ENCODE measurements around the gene CILP2. TPM values are rescaled to one million over a fixed set of nuclear protein-coding genes. Genes with fewer than 3 reads are reported as not detected.

The CILP2 gene, protein sequence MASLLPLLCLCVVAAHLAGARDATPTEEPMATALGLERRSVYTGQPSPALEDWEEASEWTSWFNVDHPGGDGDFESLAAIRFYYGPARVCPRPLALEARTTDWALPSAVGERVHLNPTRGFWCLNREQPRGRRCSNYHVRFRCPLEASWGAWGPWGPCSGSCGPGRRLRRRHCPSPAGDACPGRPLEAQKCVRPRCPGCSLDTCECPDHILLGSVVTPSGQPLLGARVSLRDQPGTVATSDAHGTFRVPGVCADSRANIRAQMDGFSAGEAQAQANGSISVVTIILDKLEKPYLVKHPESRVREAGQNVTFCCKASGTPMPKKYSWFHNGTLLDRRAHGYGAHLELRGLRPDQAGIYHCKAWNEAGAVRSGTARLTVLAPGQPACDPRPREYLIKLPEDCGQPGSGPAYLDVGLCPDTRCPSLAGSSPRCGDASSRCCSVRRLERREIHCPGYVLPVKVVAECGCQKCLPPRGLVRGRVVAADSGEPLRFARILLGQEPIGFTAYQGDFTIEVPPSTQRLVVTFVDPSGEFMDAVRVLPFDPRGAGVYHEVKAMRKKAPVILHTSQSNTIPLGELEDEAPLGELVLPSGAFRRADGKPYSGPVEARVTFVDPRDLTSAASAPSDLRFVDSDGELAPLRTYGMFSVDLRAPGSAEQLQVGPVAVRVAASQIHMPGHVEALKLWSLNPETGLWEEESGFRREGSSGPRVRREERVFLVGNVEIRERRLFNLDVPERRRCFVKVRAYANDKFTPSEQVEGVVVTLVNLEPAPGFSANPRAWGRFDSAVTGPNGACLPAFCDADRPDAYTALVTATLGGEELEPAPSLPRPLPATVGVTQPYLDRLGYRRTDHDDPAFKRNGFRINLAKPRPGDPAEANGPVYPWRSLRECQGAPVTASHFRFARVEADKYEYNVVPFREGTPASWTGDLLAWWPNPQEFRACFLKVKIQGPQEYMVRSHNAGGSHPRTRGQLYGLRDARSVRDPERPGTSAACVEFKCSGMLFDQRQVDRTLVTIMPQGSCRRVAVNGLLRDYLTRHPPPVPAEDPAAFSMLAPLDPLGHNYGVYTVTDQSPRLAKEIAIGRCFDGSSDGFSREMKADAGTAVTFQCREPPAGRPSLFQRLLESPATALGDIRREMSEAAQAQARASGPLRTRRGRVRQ
- total RNA-seq = 1.1 TPM

DNA sequence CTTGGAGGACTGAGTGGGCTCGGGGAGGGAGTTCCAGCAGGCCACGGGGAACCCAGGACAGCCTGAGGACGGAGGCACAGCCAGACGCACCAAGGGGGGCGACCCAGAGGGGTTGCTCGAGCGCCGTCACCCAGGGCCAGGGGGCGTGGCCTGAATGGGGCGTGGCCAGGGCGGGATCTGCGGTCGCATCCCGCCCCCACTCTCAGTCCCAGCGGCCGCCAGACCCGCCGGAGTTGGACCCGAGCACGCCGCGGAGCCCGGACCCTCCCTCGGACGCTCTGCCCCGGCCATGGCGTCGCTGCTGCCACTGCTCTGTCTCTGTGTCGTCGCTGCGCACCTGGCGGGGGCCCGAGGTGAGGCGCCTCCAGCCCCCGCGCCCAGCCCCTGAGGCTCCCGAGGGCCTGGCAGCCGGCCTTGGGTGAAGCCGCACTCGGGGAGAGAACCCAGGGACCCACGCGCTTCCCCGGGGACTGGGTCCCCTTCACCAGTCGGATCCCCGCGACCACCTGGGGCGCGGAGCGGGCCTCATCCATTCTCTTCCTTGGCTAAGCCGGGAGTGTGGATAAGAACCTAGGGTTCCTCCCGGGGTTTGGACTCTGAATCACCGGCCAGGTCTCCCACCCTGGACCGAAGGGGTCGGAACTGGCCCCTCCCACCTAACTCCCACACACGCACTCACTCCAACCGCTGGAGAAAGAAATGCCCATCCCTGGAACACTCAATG is at the start of gene CILP2:
CILP2 (plus strand) TSS at position 205 of the 724 bp plus-strand sequence; CDS start at position 290, 85 bp downstream.

DNA sequence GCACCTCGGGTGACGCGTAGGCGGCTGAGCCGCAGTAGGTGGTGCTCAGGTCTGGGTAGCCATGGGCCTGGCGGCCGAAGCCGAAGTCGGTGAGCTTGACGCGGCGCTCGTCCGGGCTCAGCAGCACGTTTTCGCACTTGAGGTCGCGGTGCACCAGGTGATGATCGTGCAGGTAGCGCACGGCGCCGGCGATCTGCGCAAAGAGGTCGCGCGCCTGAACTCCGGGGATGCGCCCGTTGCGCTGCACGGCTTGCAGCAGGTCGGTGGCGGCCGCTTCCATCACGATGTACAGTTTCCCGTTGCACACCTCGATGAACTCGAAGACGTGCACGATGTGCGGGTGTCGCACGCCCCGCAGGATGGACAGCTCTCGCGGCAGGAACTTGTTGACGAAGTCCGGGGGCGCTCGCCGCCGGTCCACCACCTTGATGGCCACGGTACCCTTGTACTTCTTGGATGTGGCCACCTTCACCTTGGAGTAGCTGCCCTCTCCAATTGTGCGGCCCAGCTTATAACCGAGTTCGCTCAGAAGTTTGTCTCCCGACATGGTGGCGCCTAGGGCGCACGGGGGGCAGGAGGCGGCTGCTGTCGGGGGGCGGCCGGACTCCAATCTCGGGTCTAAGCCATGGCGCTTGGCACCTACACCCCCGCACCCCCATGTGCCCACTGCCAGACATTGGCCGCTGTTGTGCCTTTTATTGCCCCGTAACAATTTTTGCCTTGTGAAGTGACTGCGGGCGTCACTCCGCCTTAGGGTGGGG is 23.0 kb upstream of the CILP2 start, which contains the start of gene TSSK6:
TSSK6 (minus strand) TSS at position 668 of the 761 bp plus-strand sequence; CDS start at position 547, 121 bp downstream.

DNA sequence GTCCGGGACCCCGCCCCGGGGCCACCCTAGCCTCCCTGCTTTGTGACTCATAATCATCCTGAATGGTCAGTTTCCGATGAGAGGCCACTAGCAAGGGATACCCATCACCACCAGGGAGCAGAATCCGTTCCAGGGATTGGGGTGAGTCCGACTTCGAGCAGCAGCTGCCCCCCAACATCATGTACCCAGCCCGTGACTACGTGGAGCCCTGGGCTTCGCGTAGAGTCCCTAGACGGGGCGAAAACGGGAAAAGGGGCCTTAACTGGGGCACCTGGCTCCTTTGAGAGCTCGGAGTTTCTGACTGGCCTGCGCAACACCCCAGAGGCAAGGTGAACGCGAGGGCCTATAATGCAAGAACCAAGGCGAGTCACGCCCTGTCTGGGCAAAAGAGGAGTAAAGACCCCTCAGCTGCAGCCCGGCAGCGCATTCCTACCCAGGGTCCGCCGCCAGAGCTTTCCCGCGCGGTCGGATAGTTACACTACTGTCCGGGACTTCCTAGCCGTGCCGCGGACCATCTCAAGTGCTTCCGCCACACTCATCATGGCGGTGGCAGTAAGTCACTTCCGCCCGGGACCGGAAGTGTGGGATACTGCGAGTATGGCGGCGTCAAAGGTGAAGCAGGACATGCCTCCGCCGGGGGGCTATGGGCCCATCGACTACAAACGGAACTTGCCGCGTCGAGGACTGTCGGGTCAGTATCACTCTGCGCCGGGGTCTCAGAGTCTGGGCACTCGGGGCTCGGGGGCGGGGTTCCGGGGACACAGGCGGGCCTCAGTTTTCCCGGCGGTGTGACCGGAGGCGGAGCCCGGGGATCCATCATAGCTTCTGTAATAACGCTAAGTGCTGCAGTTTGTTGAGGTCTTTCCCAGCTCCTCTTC is 22.2 kb upstream of the CILP2 start, which contains the start of gene NDUFA13:
NDUFA13 (plus strand) TSS at position 584 of the 878 bp plus-strand sequence; CDS start at position 598, 14 bp downstream.

DNA sequence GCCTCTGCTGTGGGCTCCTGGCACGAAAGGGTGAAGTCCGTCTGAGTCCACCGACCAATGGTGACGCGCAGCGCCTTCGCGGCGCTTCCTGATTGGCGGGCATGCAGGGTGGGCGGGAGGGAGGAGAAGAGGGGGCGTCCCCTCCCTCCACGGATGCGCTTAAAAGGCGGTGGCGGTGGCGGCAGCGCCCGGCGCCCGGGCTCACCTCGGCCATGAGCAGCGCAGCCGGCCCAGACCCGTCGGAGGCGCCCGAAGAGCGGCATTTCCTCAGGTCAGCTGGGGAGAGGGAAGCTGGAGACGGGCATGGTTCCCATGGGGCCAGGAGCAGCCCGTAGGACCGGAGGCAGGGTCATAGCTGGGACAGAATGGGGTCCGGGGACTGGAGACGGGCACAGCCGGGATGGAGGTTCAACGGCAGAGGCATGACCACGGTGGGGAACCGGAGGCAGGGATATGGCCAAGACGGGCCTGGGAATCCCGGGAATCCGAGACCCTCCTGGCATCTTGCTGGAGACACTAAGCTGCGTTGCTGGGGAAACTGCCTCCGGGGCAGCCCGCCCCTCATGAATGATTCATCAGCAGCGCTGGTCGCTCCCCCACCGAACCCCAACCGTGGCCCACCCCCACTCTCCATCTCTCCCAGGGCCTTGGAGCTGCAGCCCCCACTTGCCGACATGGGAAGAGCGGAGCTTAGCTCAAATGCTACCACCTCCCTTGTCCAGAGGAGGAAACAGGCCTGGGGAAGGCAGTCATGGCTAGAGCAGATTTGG is 9.2 kb upstream of the CILP2 start, which contains the start of gene YJEFN3:
YJEFN3 (plus strand) TSS at position 191 of the 770 bp plus-strand sequence; CDS start at position 213, 22 bp downstream.

Other genes starting within 250 kb of the CILP2 start
- gene SUGP1, start 217.8 kb upstream of the CILP2 start, total RNA-seq = 47.1 TPM
- 83.8 TPM for gene MAU2, start 217.4 kb upstream of the CILP2 start, total RNA-seq
- 36.4 TPM for gene GATAD2A, start 132.6 kb upstream of the CILP2 start, total RNA-seq
- 3.5 TPM for gene TSSK6, start 22.7 kb upstream of the CILP2 start, total RNA-seq
- 100 TPM for gene NDUFA13, start 22.0 kb upstream of the CILP2 start, total RNA-seq
- gene YJEFN3, start 9.4 kb upstream of the CILP2 start, total RNA-seq = 2.7 TPM
- gene PBX4, start 80.4 kb downstream of the CILP2 start, total RNA-seq = 5.3 TPM
- 16.2 TPM for gene LPAR2, start 90.0 kb downstream of the CILP2 start, total RNA-seq
- 12.0 TPM for gene GMIP, start 105.4 kb downstream of the CILP2 start, total RNA-seq
- 47.4 TPM for gene ATP13A1, start 125.4 kb downstream of the CILP2 start, total RNA-seq
- 9.5 TPM for gene ZNF101, start 130.6 kb downstream of the CILP2 start, total RNA-seq
- gene ZNF14, start 194.8 kb downstream of the CILP2 start, total RNA-seq = 14.6 TPM